PC-3 (cell line): Measurements from ENCODE around the gene MYLK4. TPM values are rescaled to one million over a fixed set of nuclear protein-coding genes. Genes with fewer than 3 reads are reported as not detected.

Source experiments
- ATAC-seq: fragments of 200-7000 bp; cut with Tn5 transposase; 2 replicates; pipeline ENCODE4 v1.9.1; 2020; ENCODE audit warnings: mild to moderate bottlenecking, moderate library complexity
- BruUV-seq: library from RNA; stranded (reverse); fragments of 400-500 nt; replicated peaks from 2 replicates; lab custom pipeline; 2021; lab: Mats Ljungman, UMichigan
- CTCF ChIA-PET: fragments of 300-600 bp; sonication (Branson Sonifier 250); formaldehyde crosslinking; loops from one replicate; lab custom pipeline; 2022; ENCODE audit warnings: antibody characterized with exemption; lab: Charles Lee
- POLR2A ChIA-PET: fragments of 300-600 bp; sonication (Branson Sonifier 250); formaldehyde crosslinking; loops from one replicate; lab custom pipeline; 2022; ENCODE audit warnings: antibody characterized with exemption; ENCODE audit not compliant: unreplicated experiment; lab: Charles Lee
- DNase-seq: peaks from one replicate; pipeline ENCODE4 v3.0.0-alpha.2; 2015
- H2AFZ ChIP-seq: fragments of 300-600 bp; sonication (generic); 2 replicates; pipeline ENCODE4 v1.6.0; 2016; ENCODE audit warnings: antibody characterized with exemption, low read length
- H3F3A ChIP-seq: fragments of 300-600 bp; sonication (generic); one replicate; pipeline ENCODE4 v1.6.0; 2017; ENCODE audit warnings: antibody characterized with exemption, low read length, control low read depth, mild to moderate bottlenecking; ENCODE audit not compliant: unreplicated experiment
- H3K27ac ChIP-seq: fragments of 300-600 bp; sonication (generic); 2 replicates; pipeline ENCODE4 v1.5.1; 2016; ENCODE audit warnings: mild to moderate bottlenecking, low read length
- H3K27me3 ChIP-seq: fragments of 300-600 bp; sonication (generic); 2 replicates; pipeline ENCODE4 v1.6.1; 2016; ENCODE audit warnings: low read length, mixed read lengths
- H3K36me3 ChIP-seq: fragments of 300-600 bp; sonication (generic); 2 replicates; pipeline ENCODE4 v1.6.1; 2016; ENCODE audit warnings: low read depth, mixed run types, low read length, mixed read lengths
- H3K4me1 ChIP-seq: fragments of 300-600 bp; sonication (generic); 2 replicates; pipeline ENCODE4 v1.5.1; 2016; ENCODE audit warnings: low read length; ENCODE audit not compliant: insufficient read depth
- H3K4me2 ChIP-seq: fragments of 300-600 bp; sonication (generic); 2 replicates; pipeline ENCODE4 v1.6.0; 2016; ENCODE audit warnings: low read length
- H3K4me3 ChIP-seq: fragments of 300-600 bp; sonication (generic); 2 replicates; pipeline ENCODE4 v1.5.1; 2016; ENCODE audit warnings: mild to moderate bottlenecking, low read length, mixed read lengths
- H3K79me2 ChIP-seq: fragments of 300-600 bp; sonication (generic); 2 replicates; pipeline ENCODE4 v1.6.1; 2017; ENCODE audit warnings: low read length, mixed read lengths
- H3K9ac ChIP-seq: fragments of 300-600 bp; sonication (generic); 2 replicates; pipeline ENCODE4 v1.6.0; 2016; ENCODE audit warnings: mild to moderate bottlenecking, low read length
- H3K9me2 ChIP-seq: fragments of 300-600 bp; sonication (generic); replicated peaks from 2 replicates; pipeline ENCODE4 v1.6.1; 2016; ENCODE audit warnings: mixed run types, low read length, mixed read lengths
- H3K9me3 ChIP-seq: fragments of 300-600 bp; sonication (generic); 2 replicates; pipeline ENCODE4 v1.6.1; 2016; ENCODE audit warnings: low read length, mixed read lengths
- H4K20me1 ChIP-seq: fragments of 300-600 bp; sonication (generic); 2 replicates; pipeline ENCODE4 v1.6.1; 2016; ENCODE audit warnings: low read length, mixed read lengths
- EZH2 ChIP-seq: fragments of 300-600 bp; sonication (generic); IDR thresholded peaks from one replicate; pipeline ENCODE4 v1.6.1; 2017; ENCODE audit warnings: antibody characterized with exemption, mild to moderate bottlenecking, low read length; ENCODE audit not compliant: unreplicated experiment
- EZH2phosphoT487 ChIP-seq: fragments of 300-600 bp; sonication (generic); IDR thresholded peaks from 2 replicates; pipeline ENCODE4 v1.6.1; 2018; ENCODE audit warnings: mild to moderate bottlenecking, antibody characterized with exemption, low read length, borderline replicate concordance
- intact Hi-C: fragments of 100-400 bp; cut with micrococcal nuclease; formaldehyde crosslinking; loops from 2 replicates; pipeline ENCODE4 v1.9.0; 2023
- total RNA-seq: library from RNA; depleted of rRNA; stranded (reverse); fragments of >200 nt; gene quantifications from 2 replicates; pipeline ENCODE4 v1.2.3, GENCODE V29; 2014
- TF ChIP-seq, protein P1 (sequence below): fragments of 300-600 bp; sonication (generic); conservative IDR thresholded peaks from 2 replicates; pipeline ENCODE4 v1.5.1; 2017; ENCODE audit warnings: antibody characterized with exemption, low read depth, mild to moderate bottlenecking, low read length

The MYLK4 gene
- total RNA-seq, 1 experiment from 2014 or later, result 0.11 TPM

DNA sequence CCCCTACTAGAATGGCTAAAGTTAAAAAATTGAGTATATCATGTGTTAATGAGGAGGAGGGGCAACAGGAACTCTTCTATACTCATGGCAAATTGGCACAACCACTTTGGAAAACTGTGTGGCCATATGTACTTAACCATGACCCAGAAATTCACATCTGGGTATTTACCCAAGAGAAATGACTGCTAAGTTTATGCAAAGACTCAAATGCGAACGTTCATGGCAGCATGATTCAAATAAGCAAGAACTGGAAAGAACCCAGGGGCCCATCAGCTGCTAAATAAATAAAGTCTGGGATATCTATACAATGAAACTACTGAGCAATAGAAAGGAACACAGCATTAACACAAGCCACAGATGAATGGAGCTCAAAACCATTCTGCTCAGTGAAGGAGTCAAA, 107.6 kb downstream of the MYLK4 start:
- no peak overlapping the region for H3K9ac ChIP-seq
- H3K36me3 ChIP-seq, result no peaks in the 10 kb centered on the region
- no peak overlapping the region for H3K4me3 ChIP-seq
- H3K9me2 ChIP-seq, result no peaks in the 10 kb centered on the region
- H3F3A ChIP-seq, result no peaks in the 10 kb centered on the region
- no TSS peak for BruUV-seq
- CTCF ChIA-PET, result no interaction called here
- H3K4me1 ChIP-seq, result no peaks in the 10 kb centered on the region
- H3K9me3 ChIP-seq, result no peaks in the 10 kb centered on the region
- no peaks in the 10 kb centered on the region for H3K79me2 ChIP-seq
- ATAC-seq, result no peak
- H3K27me3 ChIP-seq, result no peaks in the 10 kb centered on the region
- H2AFZ ChIP-seq, result no peak overlapping the region
- TF ChIP-seq, protein P1, sequence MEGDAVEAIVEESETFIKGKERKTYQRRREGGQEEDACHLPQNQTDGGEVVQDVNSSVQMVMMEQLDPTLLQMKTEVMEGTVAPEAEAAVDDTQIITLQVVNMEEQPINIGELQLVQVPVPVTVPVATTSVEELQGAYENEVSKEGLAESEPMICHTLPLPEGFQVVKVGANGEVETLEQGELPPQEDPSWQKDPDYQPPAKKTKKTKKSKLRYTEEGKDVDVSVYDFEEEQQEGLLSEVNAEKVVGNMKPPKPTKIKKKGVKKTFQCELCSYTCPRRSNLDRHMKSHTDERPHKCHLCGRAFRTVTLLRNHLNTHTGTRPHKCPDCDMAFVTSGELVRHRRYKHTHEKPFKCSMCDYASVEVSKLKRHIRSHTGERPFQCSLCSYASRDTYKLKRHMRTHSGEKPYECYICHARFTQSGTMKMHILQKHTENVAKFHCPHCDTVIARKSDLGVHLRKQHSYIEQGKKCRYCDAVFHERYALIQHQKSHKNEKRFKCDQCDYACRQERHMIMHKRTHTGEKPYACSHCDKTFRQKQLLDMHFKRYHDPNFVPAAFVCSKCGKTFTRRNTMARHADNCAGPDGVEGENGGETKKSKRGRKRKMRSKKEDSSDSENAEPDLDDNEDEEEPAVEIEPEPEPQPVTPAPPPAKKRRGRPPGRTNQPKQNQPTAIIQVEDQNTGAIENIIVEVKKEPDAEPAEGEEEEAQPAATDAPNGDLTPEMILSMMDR, result no peak
- TF ChIP-seq EZH2phosphoT487 (no peak), EZH2 (no peak)
- DNase-seq, result no peak
- POLR2A ChIA-PET, result no interaction called here
- H3K27ac ChIP-seq, result no peak overlapping the region
- no peak overlapping the region for H3K4me2 ChIP-seq
- no peaks in the 10 kb centered on the region for H4K20me1 ChIP-seq
- intact Hi-C loops, result no loop called here

DNA sequence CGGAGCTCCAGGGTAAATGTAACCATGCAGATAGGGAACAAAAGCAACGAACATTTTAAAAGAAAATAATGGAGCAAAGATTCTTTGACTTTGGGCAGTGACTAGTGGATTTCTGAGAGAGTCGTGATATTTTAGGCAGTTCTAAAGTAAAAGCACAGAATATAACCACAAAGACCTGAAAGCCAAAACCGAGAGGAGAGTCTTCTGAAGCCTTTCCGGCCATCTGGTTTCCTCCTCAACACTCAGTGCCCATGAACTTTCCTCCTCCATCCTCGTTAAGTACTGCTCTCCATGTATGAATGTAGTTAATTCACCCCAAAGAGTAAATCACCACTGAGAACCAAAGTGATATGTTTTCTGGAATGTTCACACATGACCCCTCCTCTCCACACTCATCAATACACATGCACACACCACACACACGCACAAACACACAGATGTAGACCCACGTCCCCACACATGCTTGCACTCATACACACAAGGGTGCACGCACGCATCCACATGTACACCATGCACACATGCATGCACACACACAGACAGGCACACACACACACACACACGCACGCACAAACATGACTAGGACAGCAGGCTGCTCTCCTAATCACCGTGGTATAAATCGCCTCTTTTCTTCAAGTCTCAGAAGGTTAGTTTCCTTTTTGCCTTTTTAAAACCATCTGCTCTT, 109.5 kb downstream of the MYLK4 start:
- no peaks in the 10 kb centered on the region for H3K27me3 ChIP-seq
- no peaks in the 10 kb centered on the region for H3K9me2 ChIP-seq
- POLR2A ChIA-PET, result no interaction called here
- no peaks in the 10 kb centered on the region for H3F3A ChIP-seq
- CTCF ChIA-PET, result no interaction called here
- intact Hi-C loops, result no loop called here
- DNase-seq (no peak), ATAC-seq (no peak)
- no peaks in the 10 kb centered on the region for H3K36me3 ChIP-seq
- H4K20me1 ChIP-seq, result no peaks in the 10 kb centered on the region
- no peak overlapping the region for H2AFZ ChIP-seq
- H3K4me3 ChIP-seq, result no peak overlapping the region
- no TSS peak for BruUV-seq
- no peak overlapping the region for H3K27ac ChIP-seq
- TF ChIP-seq EZH2phosphoT487 (no peak), EZH2 (no peak)
- TF ChIP-seq, protein P1, result no peak
- H3K4me2 ChIP-seq, result no peak overlapping the region
- H3K79me2 ChIP-seq, result no peaks in the 10 kb centered on the region
- no peaks in the 10 kb centered on the region for H3K4me1 ChIP-seq
- no peak overlapping the region for H3K9ac ChIP-seq
- no peaks in the 10 kb centered on the region for H3K9me3 ChIP-seq

DNA sequence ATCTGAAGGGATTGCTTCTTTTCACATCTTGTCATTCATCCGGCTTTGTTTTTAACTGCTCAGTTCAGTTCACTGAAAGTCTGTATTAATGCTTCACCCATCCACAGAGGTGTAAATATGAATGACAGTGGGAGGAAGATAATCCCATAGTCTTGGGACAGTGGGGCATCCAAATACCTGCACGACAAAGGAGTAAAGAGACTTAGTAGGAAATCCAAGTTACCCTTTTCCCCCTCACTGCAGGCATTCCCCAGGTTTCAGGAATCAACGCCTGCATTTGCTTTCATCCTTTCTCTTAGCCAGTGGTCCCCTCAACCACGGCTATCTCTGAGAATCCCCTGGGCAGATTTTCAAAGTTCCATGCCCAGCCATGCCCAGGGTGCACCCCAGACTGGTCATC, 110.2 kb downstream of the MYLK4 start:
- Histone ChIP-seq H2AFZ (no peak overlapping the region), H3K9ac (no peak overlapping the region), H3K9me2 (no peaks in the 10 kb centered on the region), H3K4me3 (no peak overlapping the region), H3K79me2 (no peaks in the 10 kb centered on the region), H3K4me1 (no peaks in the 10 kb centered on the region), H3K27me3 (no peaks in the 10 kb centered on the region), H3K27ac (no peak overlapping the region), H3K4me2 (no peak overlapping the region), H4K20me1 (no peaks in the 10 kb centered on the region), H3K36me3 (no peaks in the 10 kb centered on the region), H3F3A (no peaks in the 10 kb centered on the region), H3K9me3 (no peaks in the 10 kb centered on the region)
- no TSS peak for BruUV-seq
- no peak for DNase-seq
- TF ChIP-seq EZH2phosphoT487 (no peak), EZH2 (no peak)
- TF ChIP-seq, protein P1, result no peak
- CTCF ChIA-PET, result no interaction called here
- no peak for ATAC-seq
- POLR2A ChIA-PET, result no interaction called here
- intact Hi-C loops, result no loop called here
